AG20443 (cell line): ENCODE results near the gene ASTN2.
"Not testable (repeated sequence)": the region's sequence is repeated elsewhere in the genome, so short reads cannot be mapped to it uniquely, and the experiment has no call there.

Source experiments
- DNase-seq: peaks from one replicate; pipeline ENCODE4 v3.0.0; 2012; ENCODE audit warnings: low spot score, mixed read lengths

The ASTN2 gene

GRCh38 chr9:116460026-116460425 lies 954.8 kb downstream of the ASTN2 start:
- no peak for DNase-seq

- DNase-seq, result no peak
These were observed 955.3 kb downstream of the ASTN2 start for GRCh38 chr9:116459576-116459975.

GRCh38 chr9:116456490-116457088 lies 958.3 kb downstream of the ASTN2 start:
- no peak for DNase-seq

GRCh38 chr9:116454539-116454938 lies 960.3 kb downstream of the ASTN2 start:
- not testable (repeated sequence) for DNase-seq

- DNase-seq, result no peak
These were observed 961.1 kb downstream of the ASTN2 start for GRCh38 chr9:116453785-116454184.

GRCh38 chr9:116452634-116453033 lies 962.2 kb downstream of the ASTN2 start:
- no peak for DNase-seq

- no peak for DNase-seq
These were observed 962.6 kb downstream of the ASTN2 start for GRCh38 chr9:116452227-116452626.

GRCh38 chr9:116451500-116452115 lies 963.2 kb downstream of the ASTN2 start:
- no peak for DNase-seq

- DNase-seq, result no peak
These were observed 964.3 kb downstream of the ASTN2 start for GRCh38 chr9:116450378-116451139.

- DNase-seq, result no peak
These were observed 964.9 kb downstream of the ASTN2 start for GRCh38 chr9:116449949-116450348.

GRCh38 chr9:116448431-116448830 lies 966.4 kb downstream of the ASTN2 start:
- DNase-seq, result no peak

- DNase-seq, result no peak
These were observed 966.9 kb downstream of the ASTN2 start for GRCh38 chr9:116447934-116448333.

- no peak for DNase-seq
These were observed 972.3 kb downstream of the ASTN2 start for GRCh38 chr9:116442528-116442927.

- DNase-seq, result no peak
These were observed 977.2 kb downstream of the ASTN2 start for GRCh38 chr9:116437411-116438370.

- no peak for DNase-seq
These were observed 978.7 kb downstream of the ASTN2 start for GRCh38 chr9:116436121-116436520.

- no peak for DNase-seq
These were observed 979.2 kb downstream of the ASTN2 start for GRCh38 chr9:116435706-116436105.

- DNase-seq, result no peak
These were observed 980.5 kb downstream of the ASTN2 start for GRCh38 chr9:116434314-116434713.

- peak; percentile 16 for DNase-seq
These were observed 982.8 kb downstream of the ASTN2 start for GRCh38 chr9:116432051-116432450.

- no peak for DNase-seq
These were observed 984.0 kb downstream of the ASTN2 start for GRCh38 chr9:116430849-116431248.

GRCh38 chr9:116425244-116425643 lies 989.6 kb downstream of the ASTN2 start:
- no peak for DNase-seq

GRCh38 chr9:116423149-116423548 lies 991.7 kb downstream of the ASTN2 start:
- DNase-seq, result no peak
